HG02678 (cell line): ENCODE measurements around the gene PANX2.
"Not testable (repeated sequence)": the region's sequence is repeated elsewhere in the genome, so short reads cannot be mapped to it uniquely, and the experiment has no call there.

ENCODE experiments used
- ATAC-seq: cut with Tn5 transposase; IDR thresholded peaks from one replicate; pipeline ENCODE4 v1.9.1; 2021; ENCODE audit warnings: mild to moderate bottlenecking, moderate library complexity; ENCODE audit not compliant: unreplicated experiment

The PANX2 gene

DNA sequence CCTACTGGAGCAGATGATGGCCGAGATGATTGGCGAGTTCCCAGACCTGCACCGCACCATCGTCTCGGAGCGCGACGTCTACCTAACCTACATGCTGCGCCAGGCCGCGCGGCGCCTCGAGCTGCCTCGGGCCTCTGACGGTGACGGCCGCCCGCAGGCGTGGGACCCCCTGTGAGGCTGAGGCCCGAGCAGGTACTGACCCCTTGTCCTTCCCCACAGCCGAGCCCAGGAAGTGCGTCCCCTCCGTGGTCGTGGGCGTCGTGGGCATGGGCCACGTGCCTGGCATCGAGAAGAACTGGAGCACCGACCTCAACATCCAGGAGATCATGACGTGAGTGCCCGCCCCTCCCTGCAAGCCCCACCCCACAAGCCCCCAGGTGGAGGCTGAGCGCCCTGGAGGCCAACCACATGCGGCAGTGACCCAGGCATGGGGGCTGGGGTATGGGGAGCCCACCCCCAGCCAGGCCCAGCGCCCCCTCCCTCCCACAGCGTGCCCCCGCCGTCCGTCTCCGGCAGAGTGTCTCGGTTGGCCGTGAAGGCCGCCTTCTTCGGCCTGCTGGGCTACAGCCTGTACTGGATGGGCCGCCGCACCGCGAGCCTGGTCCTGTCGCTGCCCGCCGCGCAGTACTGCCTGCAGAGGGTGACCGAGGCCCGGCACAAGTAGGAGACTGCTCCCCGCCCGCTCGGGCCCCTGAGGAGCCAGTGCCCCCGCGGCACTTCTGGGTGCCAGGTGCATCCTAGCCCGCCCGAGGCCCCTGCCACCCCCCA lies 27.5 kb downstream of the PANX2 start:
- no peak for ATAC-seq

DNA sequence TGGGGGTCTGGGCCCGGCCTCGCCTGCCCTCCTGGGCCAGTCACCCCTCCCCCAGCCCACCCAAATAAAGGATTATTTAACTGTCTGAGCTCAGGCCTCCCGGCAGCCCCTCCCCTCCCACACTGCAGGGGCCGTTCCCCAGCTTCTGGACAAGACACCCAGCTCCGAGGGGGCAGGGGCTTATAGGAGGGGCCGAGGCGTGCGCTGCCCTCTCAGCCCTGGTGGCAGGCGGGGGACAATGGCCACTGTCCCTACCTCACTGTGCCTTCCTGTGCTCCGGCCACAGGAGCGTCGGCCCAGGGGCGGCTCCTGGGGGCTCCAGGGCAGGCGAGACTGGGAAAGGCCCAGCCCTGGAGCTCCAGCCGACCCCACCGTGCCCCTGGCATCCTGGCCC lies 28.1 kb downstream of the PANX2 start:
- no peak for ATAC-seq

- ATAC-seq = no peak
Observed at GRCh38 chr22:50199251-50199721, 28.8 kb downstream of the PANX2 start.

GRCh38 chr22:50199829-50200460 lies 29.4 kb downstream of the PANX2 start:
- ATAC-seq = peak; percentile 2

GRCh38 chr22:50200461-50201190 lies 30.1 kb downstream of the PANX2 start, which contains the start of gene SELENOO:
Gene SELENOO (plus strand): TSS chr22:50201011. CDS start chr22:50201037, 26 bp downstream.
- ATAC-seq = peak; percentile 71

- ATAC-seq = peak; percentile 21
Observed at GRCh38 chr22:50201191-50202129, 30.9 kb downstream of the PANX2 start.

- ATAC-seq = no peak
Observed at GRCh38 chr22:50202130-50202666, 31.7 kb downstream of the PANX2 start.

DNA sequence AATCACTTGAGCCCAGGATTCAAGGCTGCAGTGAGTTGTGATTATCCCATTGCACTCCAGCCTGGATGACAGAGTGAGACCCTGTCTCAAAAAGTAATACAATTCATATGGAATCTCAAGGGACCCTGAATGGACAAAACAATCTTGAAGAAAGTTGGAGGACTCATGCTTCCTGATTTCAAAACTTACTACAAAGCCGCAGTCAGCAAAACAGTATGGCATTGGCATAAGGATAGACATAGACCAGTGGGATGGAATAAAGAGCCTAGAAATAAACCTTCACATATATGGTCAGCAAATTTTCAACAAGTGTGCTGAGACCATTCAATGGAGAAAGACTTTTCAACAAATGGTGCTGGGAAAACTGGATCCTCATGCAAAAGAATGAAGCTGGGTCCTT lies 32.8 kb downstream of the PANX2 start:
- no peak for ATAC-seq

DNA sequence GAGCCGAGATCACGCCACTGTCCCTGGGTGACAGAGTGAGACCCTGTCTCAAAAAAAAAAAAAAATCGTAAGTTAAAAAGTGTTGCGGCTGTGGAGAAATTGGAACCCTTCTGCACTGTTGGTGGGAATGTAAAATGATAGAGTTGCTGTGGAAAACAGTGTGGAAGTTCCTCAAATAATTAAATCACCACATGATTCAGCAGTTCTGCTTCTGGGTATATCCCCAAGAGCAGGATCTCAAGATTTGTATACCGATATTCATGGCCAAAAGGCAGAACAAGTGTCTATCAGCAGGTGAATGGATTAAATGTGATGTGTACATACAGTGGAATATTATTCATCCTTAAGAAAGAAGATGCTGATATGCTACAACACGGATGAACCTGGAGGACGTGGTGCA lies 34.0 kb downstream of the PANX2 start:
- no peak for ATAC-seq

- not testable (repeated sequence) for ATAC-seq
Observed at GRCh38 chr22:50204998-50205397, 34.5 kb downstream of the PANX2 start.

GRCh38 chr22:50205781-50206569 lies 35.4 kb downstream of the PANX2 start:
- ATAC-seq = no peak

DNA sequence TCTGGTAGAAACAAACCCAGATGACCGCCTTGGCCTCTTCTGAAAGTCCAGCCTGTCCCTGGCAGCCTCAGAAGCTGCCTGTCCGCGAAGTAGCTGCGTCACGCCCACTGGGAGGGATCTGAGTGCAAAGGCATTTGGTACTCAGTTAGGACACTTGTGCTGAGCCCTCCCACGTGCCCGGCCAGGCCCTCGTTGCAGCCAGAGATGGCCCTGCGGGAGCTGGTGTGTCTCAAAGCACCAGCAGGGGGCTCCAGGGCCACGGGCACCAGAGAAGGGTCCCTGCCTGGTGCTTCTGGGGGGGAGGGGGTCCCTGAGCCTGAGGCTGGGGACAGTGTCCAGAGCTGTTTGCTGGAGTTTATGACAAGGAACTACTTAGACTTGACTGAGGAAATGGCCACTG lies 36.1 kb downstream of the PANX2 start:
- no peak for ATAC-seq

GRCh38 chr22:50207383-50208140 lies 37.0 kb downstream of the PANX2 start:
- no peak for ATAC-seq

GRCh38 chr22:50208430-50208938 lies 38.0 kb downstream of the PANX2 start:
- ATAC-seq = no peak

- no peak for ATAC-seq
Observed at GRCh38 chr22:50208939-50209892, 38.7 kb downstream of the PANX2 start.

DNA sequence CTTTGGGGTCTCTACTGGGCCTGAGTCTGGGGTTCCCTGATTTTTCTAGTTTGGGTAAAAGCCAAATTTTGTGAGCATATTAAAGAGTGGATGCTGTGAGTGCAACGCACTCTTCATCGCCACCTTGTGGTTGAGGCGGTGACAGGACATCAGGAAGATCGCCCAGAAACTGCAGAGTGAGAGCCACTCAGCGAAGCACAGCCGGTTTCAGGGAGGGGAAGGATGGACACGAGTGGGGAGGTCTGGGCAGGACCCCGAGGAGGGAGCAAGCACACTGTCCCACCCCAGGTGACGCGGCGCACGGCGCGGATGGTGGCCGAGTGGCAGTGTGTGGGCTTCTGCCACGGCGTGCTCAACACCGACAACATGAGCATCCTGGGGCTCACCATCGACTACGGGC lies 39.4 kb downstream of the PANX2 start:
- no peak for ATAC-seq

DNA sequence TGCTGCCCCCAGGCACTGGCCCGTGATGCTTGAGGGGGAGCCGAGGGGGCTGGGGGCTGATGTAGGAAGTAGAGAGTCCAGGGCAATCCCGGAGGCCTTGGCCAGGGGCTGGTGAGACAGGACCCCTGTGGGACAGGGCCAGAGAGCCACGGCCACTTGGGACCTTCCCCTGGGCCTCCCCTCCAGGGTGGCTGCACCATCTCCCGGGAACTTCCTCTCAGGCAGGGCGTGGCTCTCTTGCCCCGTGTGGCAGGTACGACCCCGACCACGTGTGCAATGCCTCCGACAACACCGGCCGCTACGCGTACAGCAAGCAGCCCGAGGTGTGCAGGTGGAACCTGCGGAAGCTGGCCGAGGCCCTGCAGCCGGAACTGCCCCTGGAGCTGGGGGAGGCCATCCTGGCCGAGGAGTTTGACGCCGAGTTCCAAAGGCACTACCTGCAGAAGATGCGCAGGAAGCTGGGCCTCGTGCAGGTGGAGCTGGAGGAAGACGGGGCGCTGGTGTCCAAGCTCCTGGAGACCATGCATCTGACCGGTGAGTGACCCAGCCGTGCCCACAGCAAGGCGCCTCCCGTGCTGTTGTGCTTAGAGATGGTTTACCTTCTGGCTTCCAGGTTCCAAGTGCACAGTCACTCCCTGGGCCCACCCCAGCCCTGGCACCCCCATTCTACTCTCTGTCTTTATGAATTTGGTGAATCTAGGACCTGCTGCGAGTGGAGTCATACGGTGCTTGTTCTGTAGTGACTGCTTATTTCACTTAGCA lies 40.0 kb downstream of the PANX2 start:
- no peak for ATAC-seq
